Activated CD8-positive, alpha-beta memory T cell treated with anti-CD3 and anti-CD28 coated beads, Interleukin-2, amount 50 U/mL, for 24 hours (primary cell): ENCODE results near the gene TBCK.

Experiments used
- DNase-seq: peaks from one replicate; pipeline ENCODE4 v3.0.0-alpha.2; 2020; ENCODE audit errors: extremely low read depth

Gene TBCK

GRCh38 chr4:105992641-105993305 is 323.2 kb downstream of the TBCK start:
- no peak for DNase-seq

GRCh38 chr4:105991726-105992125 is 324.3 kb downstream of the TBCK start:
- no peak for DNase-seq
